NB4 (cell line): ENCODE results near the gene LRFN4.

Source experiments
- CTCF ChIP-seq: IDR thresholded peaks from one replicate; pipeline ENCODE4 v1.5.1; 2012; ENCODE audit warnings: low read depth, low read length
- MYC ChIP-seq: IDR thresholded peaks from 2 replicates; pipeline ENCODE4 v1.6.1; 2011; ENCODE audit warnings: low read depth, low read length

GRCh38 chr11:66854231-66854661, 2.6 kb upstream of the LRFN4 start:
- no peak for TF ChIP-seq CTCF
- no peak for TF ChIP-seq MYC
